Right lobe of liver (tissue), 4 donors: ENCODE results near the gene LIMCH1.

Experiments used
- POLR2A ChIP-seq: fragments of 450-650 bp; IDR thresholded peaks from one replicate; pipeline ENCODE4 v1.6.1; 2017; ENCODE audit warnings: antibody characterized with exemption, mild to moderate bottlenecking
- TF ChIP-seq, protein P1 (sequence below), 4 donors: fragments of 200-600 bp in 3 of 4; fragments of 450-650 bp in 1 of 4; IDR thresholded peaks; one replicate each; pipeline versions ENCODE4 v1.5.1 to v1.8.0; 2016 to 2022; ENCODE audit warnings: antibody characterized with exemption in 4 of 4, mild to moderate bottlenecking in 2 of 4
- donor health status: DM: no; HTN: no; CAD: no.
- donor health status: DM: no; HTN: no; CAD: no.
- donor health status: DM: no; HTN: yes; CAD: no.

DNA sequence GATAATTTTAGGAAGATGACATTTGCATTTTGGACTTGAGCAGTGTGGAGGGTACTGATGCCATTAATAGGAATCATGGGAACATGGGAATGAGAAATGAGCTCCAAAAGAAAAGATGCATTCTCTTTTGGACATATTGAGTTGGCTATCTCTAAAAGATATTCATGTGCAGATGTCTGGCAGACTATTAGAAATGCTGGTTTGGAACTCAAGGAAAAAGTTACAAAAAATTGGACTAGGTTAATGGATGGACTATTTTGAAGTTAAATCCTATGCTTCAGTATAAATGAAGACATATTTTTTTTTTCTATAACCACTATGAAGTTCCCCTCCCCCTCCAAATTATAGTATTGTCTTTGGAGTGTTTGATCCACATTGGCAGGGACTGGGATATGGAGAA, 3.6 kb upstream of the LIMCH1 start:
- TF ChIP-seq, protein P1, sequence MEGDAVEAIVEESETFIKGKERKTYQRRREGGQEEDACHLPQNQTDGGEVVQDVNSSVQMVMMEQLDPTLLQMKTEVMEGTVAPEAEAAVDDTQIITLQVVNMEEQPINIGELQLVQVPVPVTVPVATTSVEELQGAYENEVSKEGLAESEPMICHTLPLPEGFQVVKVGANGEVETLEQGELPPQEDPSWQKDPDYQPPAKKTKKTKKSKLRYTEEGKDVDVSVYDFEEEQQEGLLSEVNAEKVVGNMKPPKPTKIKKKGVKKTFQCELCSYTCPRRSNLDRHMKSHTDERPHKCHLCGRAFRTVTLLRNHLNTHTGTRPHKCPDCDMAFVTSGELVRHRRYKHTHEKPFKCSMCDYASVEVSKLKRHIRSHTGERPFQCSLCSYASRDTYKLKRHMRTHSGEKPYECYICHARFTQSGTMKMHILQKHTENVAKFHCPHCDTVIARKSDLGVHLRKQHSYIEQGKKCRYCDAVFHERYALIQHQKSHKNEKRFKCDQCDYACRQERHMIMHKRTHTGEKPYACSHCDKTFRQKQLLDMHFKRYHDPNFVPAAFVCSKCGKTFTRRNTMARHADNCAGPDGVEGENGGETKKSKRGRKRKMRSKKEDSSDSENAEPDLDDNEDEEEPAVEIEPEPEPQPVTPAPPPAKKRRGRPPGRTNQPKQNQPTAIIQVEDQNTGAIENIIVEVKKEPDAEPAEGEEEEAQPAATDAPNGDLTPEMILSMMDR (IDR thresholded peaks at IDR 0.05), result no peak
- TF ChIP-seq POLR2A, result no peak
